ENCODE results near the gene AKR1E2. TPM values are rescaled to one million over a fixed set of nuclear protein-coding genes. Genes with fewer than 3 reads are reported as not detected.

Gene AKR1E2
- polyA plus RNA-seq, 3 donors, result 0.45 to 0.74 (median 0.67) TPM

DNA sequence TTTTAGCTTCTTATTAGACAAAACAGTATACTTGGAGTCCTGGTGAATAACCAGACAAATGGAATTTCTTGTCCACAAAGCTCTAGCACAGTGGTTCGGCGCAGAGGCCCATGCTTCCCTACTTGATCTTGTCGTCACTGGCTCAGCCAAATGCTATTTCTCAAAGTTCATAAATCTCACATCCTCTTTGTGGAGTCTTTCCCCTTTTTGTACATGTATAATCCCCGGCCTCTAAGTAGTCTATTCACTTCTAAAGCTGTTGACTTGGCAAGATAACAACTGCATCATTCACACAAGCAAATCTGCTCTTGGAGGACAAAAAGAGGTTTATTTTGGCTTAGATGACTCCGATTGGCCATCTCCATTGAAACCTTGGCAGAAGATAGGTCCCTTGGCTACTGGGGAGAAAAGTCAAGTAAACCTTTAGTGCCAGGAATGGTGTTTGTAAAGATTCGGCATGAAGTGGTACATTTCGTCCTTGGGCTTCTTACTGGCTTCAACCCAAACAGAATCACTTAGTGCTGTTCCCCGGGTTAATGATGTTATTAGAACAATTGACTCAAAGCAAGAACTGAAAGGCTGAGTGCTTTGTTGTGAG lies 5.1 kb upstream of the AKR1E2 start:
- peak overlapping the region; percentile 8 to 17 for H3K27ac ChIP-seq (ENCODE audit: low read depth in 1 of 2, low read length in 2 of 2)
- Mint-ChIP-seq H3K36me3 (no peaks in the 10 kb centered on the region), H3K27me3 (ENCODE audit: low read depth in 3 of 3) (peaks cover 3 to 12% (median 4%) of the 10 kb centered on the region in 3 donors), H3K27ac (peak overlapping the region in 5 of 7 donors; percentile 15 to 88 (median 80)), H3K4me1 (peaks cover 23% of the 10 kb centered on the region), H3K9me3 (peaks cover 0 to 3% (median 2%) of the 10 kb centered on the region in 7 donors), H3K4me3 (no peak overlapping the region)
- peaks cover 18 to 19% of the 10 kb centered on the region in 2 donors for H3K4me1 ChIP-seq (ENCODE audit: control insufficient read depth in 1 of 2, insufficient read depth in 2 of 2, low read length in 2 of 2)
- H3K4me3 ChIP-seq (replicated peaks in 1 of 3; ENCODE audit: low read depth in 2 of 3, low read length in 3 of 3), result no peak overlapping the region
- no peak overlapping the region for H3K9ac ChIP-seq (ENCODE audit: insufficient read depth, low read length, poor library complexity, severe bottlenecking)
- no peak overlapping the region for H2AFZ ChIP-seq (ENCODE audit: insufficient read depth, low read depth, low read length, poor library complexity, severe bottlenecking)
- no peaks in the 10 kb centered on the region for H3K9me3 ChIP-seq (replicated peaks in 1 of 2; ENCODE audit: control insufficient read depth in 1 of 2, insufficient read depth in 1 of 2, low read length in 2 of 2)
- TF ChIP-seq CTCF (IDR thresholded peaks at IDR 0.05), result no peak
- H3K36me3 ChIP-seq (replicated peaks in 1 of 2; ENCODE audit: control insufficient read depth in 1 of 2, insufficient read depth in 2 of 2, low read length in 2 of 2), result no peaks in the 10 kb centered on the region
- H4K20me1 ChIP-seq (ENCODE audit: insufficient read depth, low read length), result no peaks in the 10 kb centered on the region
- no peaks in the 10 kb centered on the region for H3K27me3 ChIP-seq (ENCODE audit: control insufficient read depth in 2 of 2, insufficient read depth in 2 of 2, low read length in 2 of 2)
- no peaks in the 10 kb centered on the region for H3K79me2 ChIP-seq (ENCODE audit: insufficient read depth, low read length)
- peak; percentile 53 to 69 (median 55) for DNase-seq
- intact Hi-C loops (cut with micrococcal nuclease), result loop anchor here in 1 of 2 donors (2.0 to 5.0 kb wide), 2 partner anchors 28 to 471 kb away; no protein-coding TSS in a partner anchor
- H3K4me2 ChIP-seq (replicated peaks; ENCODE audit: extremely low read depth, low read length, poor library complexity, severe bottlenecking), result no peak overlapping the region
- WGBS (ENCODE audit: insufficient coverage), result 25% methylated on average over 5 of the region's 8 CpGs

DNA sequence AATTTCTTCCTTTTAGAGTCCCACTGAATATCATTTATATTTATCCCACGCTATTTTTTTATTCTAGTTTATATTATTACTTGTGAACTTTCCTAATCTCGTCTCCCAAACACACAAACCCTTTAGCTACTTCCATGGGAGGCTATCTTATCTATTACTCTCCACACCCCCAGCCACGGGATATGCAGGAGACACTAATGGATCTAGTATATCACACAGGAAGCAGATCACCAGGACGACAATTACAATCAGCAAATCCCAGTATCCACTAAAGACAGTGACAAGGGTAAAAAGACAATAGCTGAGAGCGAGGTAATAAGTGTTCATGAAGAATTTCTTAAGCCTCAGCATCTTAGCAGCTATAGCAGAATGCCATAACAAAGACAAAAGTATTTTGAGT lies 3.8 kb upstream of the AKR1E2 start:
- H3K4me2 ChIP-seq (replicated peaks; ENCODE audit: extremely low read depth, low read length, poor library complexity, severe bottlenecking), result no peak overlapping the region
- no peak overlapping the region for H3K9ac ChIP-seq (ENCODE audit: insufficient read depth, low read length, poor library complexity, severe bottlenecking)
- H3K4me3 Mint-ChIP-seq, result no peak overlapping the region
- no peak overlapping the region for H2AFZ ChIP-seq (ENCODE audit: insufficient read depth, low read depth, low read length, poor library complexity, severe bottlenecking)
- peak overlapping the region in 1 of 7 donors; percentile 26 for H3K27ac Mint-ChIP-seq
- no peaks in the 10 kb centered on the region for H3K36me3 ChIP-seq (replicated peaks in 1 of 2; ENCODE audit: control insufficient read depth in 1 of 2, insufficient read depth in 2 of 2, low read length in 2 of 2)
- peaks cover 25 to 30% of the 10 kb centered on the region in 2 donors for H3K4me1 ChIP-seq (ENCODE audit: control insufficient read depth in 1 of 2, insufficient read depth in 2 of 2, low read length in 2 of 2)
- no peak overlapping the region for H3K4me3 ChIP-seq (replicated peaks in 1 of 3; ENCODE audit: low read depth in 2 of 3, low read length in 3 of 3)
- H3K79me2 ChIP-seq (ENCODE audit: insufficient read depth, low read length), result no peaks in the 10 kb centered on the region
- DNase-seq, result no peak
- no peaks in the 10 kb centered on the region for H3K36me3 Mint-ChIP-seq
- WGBS (ENCODE audit: insufficient coverage), result no CpG with 5 or more reads among the region's 5 CpGs
- no peaks in the 10 kb centered on the region for H3K9me3 ChIP-seq (replicated peaks in 1 of 2; ENCODE audit: control insufficient read depth in 1 of 2, insufficient read depth in 1 of 2, low read length in 2 of 2)
- peaks cover 31% of the 10 kb centered on the region for H3K4me1 Mint-ChIP-seq
- H3K27me3 Mint-ChIP-seq (ENCODE audit: low read depth in 3 of 3), result peaks cover 5 to 21% (median 8%) of the 10 kb centered on the region in 3 donors
- no peak overlapping the region for H3K27ac ChIP-seq (ENCODE audit: low read depth in 1 of 2, low read length in 2 of 2)
- intact Hi-C loops (cut with micrococcal nuclease), result loop anchor here in 1 of 2 donors (5.0 kb wide), 1 partner anchor 470 kb away; no protein-coding TSS in a partner anchor
- TF ChIP-seq CTCF (IDR thresholded peaks at IDR 0.05), result no peak
- H4K20me1 ChIP-seq (ENCODE audit: insufficient read depth, low read length), result no peaks in the 10 kb centered on the region
- no peaks in the 10 kb centered on the region for H3K27me3 ChIP-seq (ENCODE audit: control insufficient read depth in 2 of 2, insufficient read depth in 2 of 2, low read length in 2 of 2)
- peaks cover 0 to 4% (median 3%) of the 10 kb centered on the region in 7 donors for H3K9me3 Mint-ChIP-seq

Data from CD14-positive monocyte (primary cell).